WTC11 (cell line): Measurements from ENCODE around the gene ZBED5.

ENCODE experiments used
- GABPB1 ChIP-seq: sonication (generic); formaldehyde crosslinking; IDR thresholded peaks from 2 replicates; pipeline ENCODE4 v1.8.1; 2023; ENCODE audit warnings: mild to moderate bottlenecking, missing genetic modification reagents
- MAX ChIP-seq: sonication (generic); formaldehyde crosslinking; IDR thresholded peaks from 2 replicates; pipeline ENCODE4 v1.8.0; 2022; ENCODE audit warnings: mild to moderate bottlenecking, missing genetic modification reagents
- MLX ChIP-seq: sonication (generic); formaldehyde crosslinking; IDR thresholded peaks from 2 replicates; pipeline ENCODE4 v1.8.1; 2023; ENCODE audit warnings: mild to moderate bottlenecking, missing genetic modification reagents, moderate library complexity
- ZNF121 ChIP-seq: sonication (generic); formaldehyde crosslinking; IDR thresholded peaks from 2 replicates; pipeline ENCODE4 v1.8.0; 2023; ENCODE audit warnings: missing genetic modification reagents
- ZNF317 ChIP-seq: sonication (generic); formaldehyde crosslinking; IDR thresholded peaks from 2 replicates; pipeline ENCODE4 v1.8.1; 2023; ENCODE audit warnings: low read depth, mild to moderate bottlenecking, moderate library complexity, missing genetic modification reagents, borderline replicate concordance
- TF ChIP-seq, protein P1 (sequence below): fragments of 200-600 bp; IDR thresholded peaks from 2 replicates; pipeline ENCODE4 v1.8.0; 2022; ENCODE audit warnings: antibody characterized with exemption

- TF ChIP-seq MAX (peak; percentile 88), ZNF121 (no peak), GABPB1 (CRISPR knock-in tag) (peak; percentile 47; the same call in 1 of the 2 replicates), ZNF317 (CRISPR knock-in tag) (no peak), MLX (no peak)
- TF ChIP-seq, protein P1, sequence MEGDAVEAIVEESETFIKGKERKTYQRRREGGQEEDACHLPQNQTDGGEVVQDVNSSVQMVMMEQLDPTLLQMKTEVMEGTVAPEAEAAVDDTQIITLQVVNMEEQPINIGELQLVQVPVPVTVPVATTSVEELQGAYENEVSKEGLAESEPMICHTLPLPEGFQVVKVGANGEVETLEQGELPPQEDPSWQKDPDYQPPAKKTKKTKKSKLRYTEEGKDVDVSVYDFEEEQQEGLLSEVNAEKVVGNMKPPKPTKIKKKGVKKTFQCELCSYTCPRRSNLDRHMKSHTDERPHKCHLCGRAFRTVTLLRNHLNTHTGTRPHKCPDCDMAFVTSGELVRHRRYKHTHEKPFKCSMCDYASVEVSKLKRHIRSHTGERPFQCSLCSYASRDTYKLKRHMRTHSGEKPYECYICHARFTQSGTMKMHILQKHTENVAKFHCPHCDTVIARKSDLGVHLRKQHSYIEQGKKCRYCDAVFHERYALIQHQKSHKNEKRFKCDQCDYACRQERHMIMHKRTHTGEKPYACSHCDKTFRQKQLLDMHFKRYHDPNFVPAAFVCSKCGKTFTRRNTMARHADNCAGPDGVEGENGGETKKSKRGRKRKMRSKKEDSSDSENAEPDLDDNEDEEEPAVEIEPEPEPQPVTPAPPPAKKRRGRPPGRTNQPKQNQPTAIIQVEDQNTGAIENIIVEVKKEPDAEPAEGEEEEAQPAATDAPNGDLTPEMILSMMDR: no peak
Observed at GRCh38 chr11:10808553-10809372, 49.1 kb downstream of the ZBED5 start, which contains the start of gene EIF4G2.
